PC-9 (cell line): ENCODE data around the gene GJC2.

Experiments
- EZH2 ChIP-seq: fragments of 200-600 bp; sonication (generic); IDR thresholded peaks from 2 replicates; pipeline ENCODE4 v1.8.0; 2017; ENCODE audit warnings: antibody characterized with exemption, low read depth
- TF ChIP-seq, protein P1 (sequence below): fragments of 200-600 bp; sonication (generic); conservative IDR thresholded peaks from 2 replicates; pipeline ENCODE4 v1.6.1; 2017; ENCODE audit warnings: mixed run types, antibody characterized with exemption, mild to moderate bottlenecking, moderate library complexity

- TF ChIP-seq, protein P1, sequence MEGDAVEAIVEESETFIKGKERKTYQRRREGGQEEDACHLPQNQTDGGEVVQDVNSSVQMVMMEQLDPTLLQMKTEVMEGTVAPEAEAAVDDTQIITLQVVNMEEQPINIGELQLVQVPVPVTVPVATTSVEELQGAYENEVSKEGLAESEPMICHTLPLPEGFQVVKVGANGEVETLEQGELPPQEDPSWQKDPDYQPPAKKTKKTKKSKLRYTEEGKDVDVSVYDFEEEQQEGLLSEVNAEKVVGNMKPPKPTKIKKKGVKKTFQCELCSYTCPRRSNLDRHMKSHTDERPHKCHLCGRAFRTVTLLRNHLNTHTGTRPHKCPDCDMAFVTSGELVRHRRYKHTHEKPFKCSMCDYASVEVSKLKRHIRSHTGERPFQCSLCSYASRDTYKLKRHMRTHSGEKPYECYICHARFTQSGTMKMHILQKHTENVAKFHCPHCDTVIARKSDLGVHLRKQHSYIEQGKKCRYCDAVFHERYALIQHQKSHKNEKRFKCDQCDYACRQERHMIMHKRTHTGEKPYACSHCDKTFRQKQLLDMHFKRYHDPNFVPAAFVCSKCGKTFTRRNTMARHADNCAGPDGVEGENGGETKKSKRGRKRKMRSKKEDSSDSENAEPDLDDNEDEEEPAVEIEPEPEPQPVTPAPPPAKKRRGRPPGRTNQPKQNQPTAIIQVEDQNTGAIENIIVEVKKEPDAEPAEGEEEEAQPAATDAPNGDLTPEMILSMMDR, result no peak
- TF ChIP-seq EZH2, result no peak
These were observed 29.3 kb downstream of the GJC2 start for GRCh38 chr1:228178737-228179684.
